LNCaP clone FGC (cell line): Measurements from ENCODE around the gene CLCA4.
"Not testable (repeated sequence)": the region's sequence is repeated elsewhere in the genome, so short reads cannot be mapped to it uniquely, and the experiment has no call there.

Experiments
- DNase-seq: peaks from one replicate; pipeline ENCODE4 v3.0.0-alpha.2; 2011; ENCODE audit warnings: low read depth
- H3K4me3 ChIP-seq: 2 replicates; pipeline ENCODE4 v1.5.1; 2011; ENCODE audit warnings: mild to moderate bottlenecking, low read depth, low read length, control low read depth
- CTCF ChIP-seq: IDR thresholded peaks from 2 replicates; pipeline ENCODE4 v1.5.1; 2012; ENCODE audit warnings: mild to moderate bottlenecking; ENCODE audit not compliant: control insufficient read depth, insufficient read depth; ENCODE audit errors: extremely low read depth

CLCA4 gene

GRCh38 chr1:86596224-86596623 lies 49.3 kb downstream of the CLCA4 start:
- no peak for TF ChIP-seq CTCF

GRCh38 chr1:86596741-86597290 lies 49.9 kb downstream of the CLCA4 start:
- TF ChIP-seq CTCF = no peak
- DNase-seq = no peak
- H3K4me3 ChIP-seq = no peak overlapping the region

More at GRCh38 chr1:86596224-86596623, 49.3 kb downstream of the CLCA4 start:
- DNase-seq = no peak
- H3K4me3 ChIP-seq = no peak overlapping the region

- not testable (repeated sequence) for DNase-seq, H3K4me3 ChIP-seq
Measured at GRCh38 chr1:86606080-86606479, 59.2 kb downstream of the CLCA4 start.

GRCh38 chr1:86616433-86616832 lies 69.6 kb downstream of the CLCA4 start:
- no peak overlapping the region for H3K4me3 ChIP-seq
- no peak for TF ChIP-seq CTCF
- no peak for DNase-seq

- H3K4me3 ChIP-seq = no peak overlapping the region
- TF ChIP-seq CTCF = no peak
- no peak for DNase-seq
Measured at GRCh38 chr1:86616871-86617270, 70.0 kb downstream of the CLCA4 start.

GRCh38 chr1:86618358-86618757 lies 71.5 kb downstream of the CLCA4 start:
- no peak overlapping the region for H3K4me3 ChIP-seq
- DNase-seq = no peak
- no peak for TF ChIP-seq CTCF

GRCh38 chr1:86619313-86619712 lies 72.4 kb downstream of the CLCA4 start:
- no peak for DNase-seq
- H3K4me3 ChIP-seq = no peak overlapping the region
- TF ChIP-seq CTCF = no peak

- no peak overlapping the region for H3K4me3 ChIP-seq
- no peak for DNase-seq
- peak; percentile 18; the same call in 1 of the 2 replicates for TF ChIP-seq CTCF
Measured at GRCh38 chr1:86621286-86621685, 74.4 kb downstream of the CLCA4 start.
